Nucleus accumbens (tissue), 56 donors: ENCODE data around the gene NLRX1.
A peak's percentile ranks its signal among the peaks of the same experiment; 100 is the strongest.
"Not testable (repeated sequence)": the region's sequence is repeated elsewhere in the genome, so short reads cannot be mapped to it uniquely, and the experiment has no call there.

ENCODE experiments used
- DNase-seq, 56 donors: peaks; one replicate each; lab custom pipeline; 2025; lab: John Stamatoyannopoulos, UW

The NLRX1 gene

DNA sequence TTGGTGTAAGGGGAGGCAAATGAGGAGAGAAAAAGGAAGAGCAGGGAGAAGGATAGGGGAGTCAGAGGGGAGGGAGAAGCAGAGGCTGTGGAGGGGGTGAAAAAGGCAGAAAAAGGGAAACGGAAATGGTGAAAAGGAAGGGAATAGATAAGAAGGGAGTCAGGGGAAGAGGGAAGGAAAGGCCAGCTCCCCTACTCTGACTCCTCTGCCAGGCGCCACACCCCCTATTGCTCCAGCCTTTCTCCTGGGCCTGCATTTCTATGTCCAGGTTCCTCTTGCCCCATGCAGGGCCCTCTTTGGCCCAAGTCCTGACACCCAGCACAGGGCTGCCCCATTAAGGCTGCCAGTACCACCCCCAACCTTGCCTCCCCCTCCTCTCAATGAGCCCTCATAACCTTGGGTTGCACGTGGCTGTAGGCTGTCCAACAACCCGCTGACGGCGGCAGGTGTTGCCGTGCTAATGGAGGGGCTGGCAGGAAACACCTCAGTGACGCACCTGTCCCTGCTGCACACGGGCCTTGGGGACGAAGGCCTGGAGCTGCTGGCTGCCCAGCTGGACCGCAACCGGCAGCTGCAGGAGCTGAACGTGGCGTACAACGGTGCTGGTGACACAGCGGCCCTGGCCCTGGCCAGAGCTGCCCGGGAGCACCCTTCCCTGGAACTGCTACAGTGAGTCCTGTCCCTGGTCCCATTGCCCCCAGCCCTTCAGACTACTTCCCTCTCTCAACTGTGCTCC lies 13.3 kb downstream of the NLRX1 start:
- no peak for DNase-seq

GRCh38 chr11:119184399-119184798 lies 15.9 kb downstream of the NLRX1 start:
- DNase-seq, result not testable (repeated sequence)

GRCh38 chr11:119185981-119186634 lies 17.6 kb downstream of the NLRX1 start:
- no peak for DNase-seq

GRCh38 chr11:119187123-119187892 lies 18.8 kb downstream of the NLRX1 start:
- DNase-seq, result no peak

DNA sequence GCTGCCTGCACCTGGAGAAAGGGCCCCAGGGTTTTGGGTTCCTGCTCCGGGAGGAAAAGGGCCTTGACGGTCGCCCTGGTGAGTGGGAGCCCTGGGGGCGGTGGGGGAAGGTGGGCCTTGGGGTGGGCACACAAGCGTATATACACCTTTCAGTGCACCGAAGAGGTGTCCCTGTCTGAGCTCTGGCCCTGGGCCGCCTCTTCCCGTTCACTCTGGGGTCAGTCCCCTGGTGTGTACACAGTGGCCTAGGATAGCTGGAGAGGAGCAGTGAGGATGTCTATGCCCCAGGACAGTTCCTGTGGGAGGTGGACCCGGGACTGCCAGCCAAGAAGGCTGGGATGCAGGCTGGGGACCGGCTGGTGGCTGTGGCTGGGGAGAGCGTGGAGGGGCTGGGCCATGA lies 19.5 kb downstream of the NLRX1 start:
- DNase-seq, result no peak

GRCh38 chr11:119188887-119189286 lies 20.4 kb downstream of the NLRX1 start:
- DNase-seq, result no peak

- no peak for DNase-seq
These were observed 20.9 kb downstream of the NLRX1 start for GRCh38 chr11:119189393-119189792.

DNA sequence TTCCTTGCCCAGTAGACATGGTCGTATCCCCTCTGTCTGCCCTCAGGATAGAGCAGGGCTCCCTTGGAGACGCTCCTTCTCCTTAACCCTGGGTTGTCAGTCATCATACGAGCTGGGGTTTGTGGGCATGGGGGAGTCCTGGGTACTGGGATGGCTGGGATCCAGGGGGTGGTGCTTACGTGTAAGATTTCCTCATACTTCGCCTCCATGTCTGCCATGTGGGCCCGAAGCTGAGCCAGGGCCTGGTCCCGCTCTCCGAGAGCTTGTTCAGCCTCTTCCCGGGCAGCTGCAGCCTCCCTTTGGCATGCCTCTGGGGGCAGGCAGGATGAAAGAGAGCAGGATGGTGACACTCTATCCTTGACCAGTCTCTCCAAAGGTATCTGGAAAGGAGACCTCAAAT lies 22.0 kb downstream of the NLRX1 start:
- DNase-seq, result no peak

DNA sequence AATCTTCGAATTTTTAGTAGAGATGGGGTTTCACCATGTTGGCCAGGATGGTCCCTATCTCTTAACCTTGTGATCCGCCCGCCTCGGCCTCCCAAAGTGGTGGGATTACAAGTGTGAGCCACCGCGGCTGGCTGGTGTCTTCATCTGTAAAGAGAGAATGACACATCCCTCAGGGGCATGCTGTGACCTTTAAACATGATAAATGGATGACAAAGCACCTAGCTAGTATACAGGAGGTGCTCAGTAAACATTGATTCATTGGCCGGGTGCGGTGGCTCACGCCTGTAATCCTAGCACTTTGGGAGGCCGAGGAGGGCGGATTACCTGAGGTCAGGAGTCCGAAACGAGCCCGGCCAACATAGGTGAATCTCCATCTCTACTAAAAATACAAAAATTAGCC lies 22.7 kb downstream of the NLRX1 start:
- DNase-seq, result not testable (repeated sequence)

GRCh38 chr11:119192111-119192510 lies 23.6 kb downstream of the NLRX1 start:
- DNase-seq, result no peak

DNA sequence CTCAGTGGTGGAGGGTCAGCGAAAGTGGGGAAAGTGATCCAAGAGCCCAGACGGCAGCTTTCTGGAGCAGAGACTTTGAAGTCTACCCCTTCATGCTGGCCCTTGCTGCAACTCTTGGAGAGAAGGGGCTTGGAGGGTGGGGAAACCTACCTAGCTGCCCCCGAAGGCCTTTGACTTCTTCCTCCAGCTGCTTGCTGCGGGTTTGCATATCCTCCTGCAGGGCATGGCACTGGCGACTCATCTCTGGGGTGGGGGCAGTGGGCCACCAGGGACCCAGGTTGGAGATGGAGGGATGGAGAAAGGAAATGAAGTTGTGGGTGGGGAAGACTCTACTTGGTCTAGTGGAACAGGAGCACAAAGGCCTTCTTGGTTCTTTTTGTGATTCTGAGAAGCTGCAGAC lies 24.5 kb downstream of the NLRX1 start:
- no peak for DNase-seq

DNA sequence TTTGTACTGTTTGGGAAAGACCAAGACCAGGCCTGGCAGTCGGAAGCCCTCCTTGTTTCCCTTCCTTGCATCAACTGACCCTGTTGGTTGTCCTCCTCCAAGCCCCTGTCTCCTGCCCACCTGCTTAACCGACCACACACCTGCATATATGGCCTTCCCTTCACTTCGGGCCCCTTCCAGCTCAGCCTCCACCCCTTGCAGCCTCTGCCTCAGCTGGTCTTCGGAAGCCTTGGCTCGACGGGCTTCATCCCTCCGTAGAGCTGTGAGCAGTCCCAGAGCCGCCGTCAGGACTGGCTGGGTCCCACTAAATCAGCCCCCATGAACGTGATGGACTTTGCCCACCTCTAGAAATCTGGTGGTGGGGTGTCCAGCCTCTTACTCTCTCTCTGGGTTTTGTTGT lies 25.1 kb downstream of the NLRX1 start:
- DNase-seq, result no peak

DNA sequence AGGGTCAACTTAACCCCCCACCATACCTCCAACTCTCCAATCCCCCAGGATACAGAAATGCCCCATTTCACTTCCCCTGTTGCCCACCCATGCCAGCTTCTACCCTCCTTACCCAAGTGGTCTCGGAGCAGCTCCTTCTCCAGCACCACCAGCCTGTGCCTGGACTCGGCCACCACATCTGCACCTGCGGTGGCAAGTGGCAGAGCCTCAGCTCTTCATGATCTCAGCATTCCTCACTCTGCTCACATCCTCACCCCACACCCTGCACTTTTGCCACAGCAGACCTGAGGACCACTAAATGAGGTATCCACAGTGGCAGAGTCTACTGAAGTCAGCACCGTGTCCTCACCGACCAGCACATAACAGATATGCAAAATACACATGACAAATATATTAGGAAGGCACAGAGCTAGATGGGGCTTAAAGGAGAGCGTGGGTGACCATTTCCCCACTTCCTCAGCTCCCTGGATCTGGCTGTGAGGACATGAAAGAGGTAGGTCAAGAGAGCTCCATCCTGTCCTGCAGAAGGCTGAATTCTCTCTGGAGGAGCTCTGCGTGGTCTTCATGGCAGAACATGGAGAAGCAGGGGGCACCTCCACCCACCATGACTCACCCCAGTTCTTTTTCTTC lies 26.4 kb downstream of the NLRX1 start:
- no peak for DNase-seq

DNA sequence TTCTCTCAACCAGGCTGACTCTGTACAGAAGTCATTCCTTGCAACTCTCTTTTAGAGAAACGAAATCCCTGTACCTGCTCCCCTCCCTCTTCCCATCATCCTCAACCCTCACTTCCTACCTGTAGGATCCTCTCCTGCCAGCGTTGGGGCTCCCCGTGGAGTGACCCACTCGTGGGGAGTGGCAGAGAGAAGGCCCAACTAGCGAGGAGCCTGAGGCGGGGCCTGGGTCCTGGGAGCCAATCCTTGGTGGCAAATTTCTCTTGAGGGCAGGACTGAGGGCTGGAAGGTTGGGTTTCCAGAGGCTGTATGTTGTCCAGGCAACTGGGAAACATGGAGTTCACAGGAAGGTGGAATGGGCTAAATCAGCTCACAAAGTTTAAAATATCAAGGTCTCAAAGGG lies 27.2 kb downstream of the NLRX1 start:
- peak in 6 of 56 donors; percentile 2 to 69 (median 16) for DNase-seq

- peak in 34 of 56 donors; percentile 2 to 76 (median 22) for DNase-seq
These were observed 28.4 kb downstream of the NLRX1 start for GRCh38 chr11:119196833-119197483.

DNA sequence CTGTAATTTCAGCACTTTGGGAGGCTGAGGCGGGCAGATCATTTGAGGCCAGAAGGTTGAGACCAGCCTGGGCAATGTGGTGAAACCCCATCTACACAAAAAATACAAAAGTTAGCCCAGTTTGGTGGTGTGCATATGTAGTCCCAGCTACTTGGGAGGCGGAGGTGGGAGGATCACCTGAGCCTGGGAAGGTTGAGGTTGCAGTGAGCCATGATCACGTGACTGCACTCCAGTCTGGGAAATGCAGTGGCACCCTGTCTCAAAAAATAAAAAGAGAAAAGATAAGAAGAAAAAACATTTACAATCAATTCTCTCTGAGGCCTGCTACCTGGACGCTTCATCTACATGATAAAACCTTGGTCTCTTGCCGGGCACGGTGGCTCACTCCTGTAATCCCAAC lies 30.4 kb downstream of the NLRX1 start:
- no peak for DNase-seq

- DNase-seq, result not testable (repeated sequence)
These were observed 32.7 kb downstream of the NLRX1 start for GRCh38 chr11:119201236-119201635.

GRCh38 chr11:119202554-119202953 lies 34.0 kb downstream of the NLRX1 start:
- DNase-seq, result no peak

DNA sequence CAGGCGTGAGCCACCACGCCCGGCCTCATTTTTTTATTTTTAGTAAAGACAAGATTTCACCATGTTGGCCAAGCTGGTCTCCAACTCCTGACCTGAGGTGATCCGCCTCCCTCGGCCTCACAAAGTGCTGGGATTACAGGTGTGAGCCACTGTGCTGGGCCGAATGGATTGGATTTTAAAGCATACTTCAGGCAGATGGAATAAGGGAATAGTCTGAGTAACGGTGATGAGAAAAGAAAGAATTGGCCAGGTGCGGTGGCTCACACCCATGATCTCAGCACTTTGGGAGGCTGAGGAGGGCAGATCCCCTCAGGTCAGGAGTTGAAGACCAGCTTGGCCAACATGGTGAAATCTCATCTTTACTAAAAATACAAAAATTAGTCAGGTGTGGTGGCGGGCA lies 35.5 kb downstream of the NLRX1 start:
- no peak for DNase-seq

- DNase-seq, result peak in 3 of 56 donors; percentile 11 to 18 (median 13)
These were observed 36.6 kb downstream of the NLRX1 start for GRCh38 chr11:119205080-119205479.
